GM12872 (cell line): ENCODE results near the gene ACTA1.

Source experiments
- TF ChIP-seq, protein P1 (sequence below): IDR thresholded peaks from 3 replicates; pipeline ENCODE4 v1.5.1; 2011; ENCODE audit warnings: low read depth, mild to moderate bottlenecking, low read length, moderate library complexity; ENCODE audit not compliant: insufficient read depth

Gene ACTA1

DNA sequence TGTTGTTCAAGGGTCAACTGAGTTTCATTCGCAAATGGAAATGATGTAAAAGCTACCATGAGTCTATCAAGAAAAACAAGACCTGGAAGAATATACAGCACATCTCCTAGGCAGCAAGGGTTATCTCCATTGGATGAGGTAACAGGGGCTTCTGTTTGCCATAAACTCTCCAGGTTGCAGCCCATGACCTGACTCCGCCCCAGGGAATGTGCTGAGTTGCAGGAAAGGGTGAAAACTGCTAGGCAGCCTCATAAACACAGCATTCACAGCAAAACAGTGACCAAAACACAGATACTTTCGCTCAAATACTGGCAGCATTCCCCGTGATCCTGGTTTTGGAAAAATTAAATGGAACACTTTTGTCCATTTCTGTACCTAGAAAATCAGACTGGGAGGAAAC lies 20.2 kb upstream of the ACTA1 start:
- TF ChIP-seq, protein P1, sequence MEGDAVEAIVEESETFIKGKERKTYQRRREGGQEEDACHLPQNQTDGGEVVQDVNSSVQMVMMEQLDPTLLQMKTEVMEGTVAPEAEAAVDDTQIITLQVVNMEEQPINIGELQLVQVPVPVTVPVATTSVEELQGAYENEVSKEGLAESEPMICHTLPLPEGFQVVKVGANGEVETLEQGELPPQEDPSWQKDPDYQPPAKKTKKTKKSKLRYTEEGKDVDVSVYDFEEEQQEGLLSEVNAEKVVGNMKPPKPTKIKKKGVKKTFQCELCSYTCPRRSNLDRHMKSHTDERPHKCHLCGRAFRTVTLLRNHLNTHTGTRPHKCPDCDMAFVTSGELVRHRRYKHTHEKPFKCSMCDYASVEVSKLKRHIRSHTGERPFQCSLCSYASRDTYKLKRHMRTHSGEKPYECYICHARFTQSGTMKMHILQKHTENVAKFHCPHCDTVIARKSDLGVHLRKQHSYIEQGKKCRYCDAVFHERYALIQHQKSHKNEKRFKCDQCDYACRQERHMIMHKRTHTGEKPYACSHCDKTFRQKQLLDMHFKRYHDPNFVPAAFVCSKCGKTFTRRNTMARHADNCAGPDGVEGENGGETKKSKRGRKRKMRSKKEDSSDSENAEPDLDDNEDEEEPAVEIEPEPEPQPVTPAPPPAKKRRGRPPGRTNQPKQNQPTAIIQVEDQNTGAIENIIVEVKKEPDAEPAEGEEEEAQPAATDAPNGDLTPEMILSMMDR, result no peak

DNA sequence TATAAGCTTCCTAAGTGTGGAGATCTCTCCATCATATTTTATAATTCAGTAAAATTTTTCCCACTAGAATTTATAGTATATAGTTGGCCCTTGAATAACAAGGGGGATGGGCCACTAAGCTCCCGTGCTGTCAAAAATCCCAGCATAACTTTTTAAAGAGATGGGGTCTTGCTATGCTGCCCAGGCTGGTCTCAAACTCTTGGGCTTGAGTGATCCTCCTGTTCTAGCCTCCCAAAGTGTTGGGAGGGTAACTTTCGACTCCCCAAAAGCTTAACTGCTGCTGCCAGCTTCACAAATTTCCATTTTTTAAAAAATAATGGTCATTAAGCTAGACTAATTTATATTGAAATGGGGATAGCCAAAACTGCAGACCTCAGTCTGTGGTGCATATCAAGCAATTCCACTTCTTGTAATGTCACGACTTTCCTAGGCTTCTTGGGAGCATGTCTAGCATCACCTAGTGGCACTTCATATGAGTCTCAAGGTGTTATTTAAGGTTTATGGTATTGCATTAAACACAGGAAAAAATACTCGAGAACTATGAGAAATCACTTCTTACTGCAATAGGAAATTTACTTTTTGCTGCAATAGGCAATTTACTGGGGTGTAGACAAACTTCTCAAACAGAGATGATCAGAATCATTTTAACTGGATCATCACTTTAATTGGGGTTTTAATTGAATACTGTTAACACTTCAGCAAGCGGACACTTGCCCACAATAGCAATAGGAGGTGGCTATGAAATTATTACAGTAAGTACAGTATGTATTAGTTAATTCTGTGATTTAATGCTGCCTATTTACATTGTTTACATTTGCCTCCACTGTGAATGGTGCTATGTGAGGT lies 19.3 kb upstream of the ACTA1 start:
- TF ChIP-seq, protein P1, result peak; percentile 68

DNA sequence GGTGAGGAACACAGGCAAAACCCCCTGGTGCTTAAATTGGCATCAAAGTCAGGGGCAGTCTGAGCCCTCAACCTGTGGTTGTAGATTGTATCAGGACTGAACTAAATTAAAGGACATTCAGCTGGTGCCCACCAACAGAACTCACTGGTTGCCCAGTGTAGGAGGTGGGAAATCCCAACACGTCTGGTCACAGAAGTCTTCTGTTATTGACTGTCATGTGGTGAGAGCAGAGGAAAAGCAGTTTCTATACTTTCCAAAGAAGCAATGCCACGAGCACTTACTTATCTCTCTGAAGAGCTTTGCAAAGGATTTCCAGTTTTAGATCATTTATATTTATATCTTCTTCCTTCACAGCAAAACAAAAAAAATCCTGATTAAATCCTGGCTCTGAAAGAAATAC lies 15.0 kb upstream of the ACTA1 start:
- TF ChIP-seq, protein P1, result no peak

DNA sequence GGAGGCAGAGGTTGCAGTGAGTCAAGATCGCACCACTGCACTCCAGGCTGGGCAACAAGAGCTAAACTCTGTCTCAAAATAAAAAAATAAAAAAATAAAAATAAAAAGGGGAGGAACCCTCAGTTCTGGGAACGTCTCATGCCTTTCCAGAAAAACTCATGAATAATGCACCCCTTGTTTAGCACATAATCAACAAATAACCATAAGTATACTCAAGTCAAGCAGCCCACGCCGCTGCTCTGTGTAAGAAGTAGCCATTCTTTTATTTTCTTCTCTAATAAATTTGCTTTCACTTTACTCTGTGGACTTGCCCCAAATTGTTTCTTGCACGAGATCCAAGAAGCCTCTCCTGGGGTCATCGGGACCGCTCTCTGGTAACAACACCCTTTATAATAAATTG lies 14.5 kb upstream of the ACTA1 start:
- TF ChIP-seq, protein P1, result no peak

DNA sequence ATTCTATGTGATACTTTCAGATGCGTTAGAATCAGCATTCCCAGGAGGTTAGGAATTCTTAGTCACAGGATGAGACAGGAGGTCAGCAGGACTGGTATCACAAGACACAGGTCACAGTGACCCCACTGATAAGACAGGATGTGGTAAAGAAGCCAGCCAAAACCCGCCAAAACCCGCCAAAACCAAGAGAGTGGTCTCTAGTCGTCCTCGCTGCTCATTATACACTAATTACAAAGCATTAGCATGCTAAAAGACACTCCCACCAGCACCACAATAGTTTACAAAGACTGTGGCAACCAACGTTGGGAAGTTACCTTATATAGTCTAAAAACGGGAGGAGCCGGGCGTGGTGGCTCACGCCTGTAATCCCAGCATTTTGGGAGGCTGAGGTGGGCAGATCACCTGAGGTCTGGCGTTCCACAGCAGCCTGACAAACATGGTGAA lies 13.9 kb upstream of the ACTA1 start:
- TF ChIP-seq, protein P1, result no peak

DNA sequence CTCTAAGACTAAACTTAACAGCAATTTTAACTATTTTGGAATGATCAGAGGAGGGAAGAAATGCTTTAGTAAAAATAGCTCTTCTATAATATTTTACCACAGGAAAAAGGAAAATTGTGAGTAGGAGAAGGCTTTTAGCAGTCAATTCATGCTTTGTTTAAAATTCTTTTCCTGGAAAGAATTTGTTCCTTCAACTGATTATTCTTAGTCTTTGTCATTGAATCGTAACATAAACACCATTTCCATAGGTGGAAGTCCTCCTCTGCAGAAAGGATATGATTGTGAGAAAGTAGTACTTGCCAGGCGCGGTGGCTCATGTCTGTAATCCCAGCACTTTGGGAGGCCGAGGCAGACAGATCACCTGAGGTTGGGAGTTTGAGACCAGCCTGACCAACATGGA lies 11.9 kb upstream of the ACTA1 start:
- TF ChIP-seq, protein P1, result no peak

DNA sequence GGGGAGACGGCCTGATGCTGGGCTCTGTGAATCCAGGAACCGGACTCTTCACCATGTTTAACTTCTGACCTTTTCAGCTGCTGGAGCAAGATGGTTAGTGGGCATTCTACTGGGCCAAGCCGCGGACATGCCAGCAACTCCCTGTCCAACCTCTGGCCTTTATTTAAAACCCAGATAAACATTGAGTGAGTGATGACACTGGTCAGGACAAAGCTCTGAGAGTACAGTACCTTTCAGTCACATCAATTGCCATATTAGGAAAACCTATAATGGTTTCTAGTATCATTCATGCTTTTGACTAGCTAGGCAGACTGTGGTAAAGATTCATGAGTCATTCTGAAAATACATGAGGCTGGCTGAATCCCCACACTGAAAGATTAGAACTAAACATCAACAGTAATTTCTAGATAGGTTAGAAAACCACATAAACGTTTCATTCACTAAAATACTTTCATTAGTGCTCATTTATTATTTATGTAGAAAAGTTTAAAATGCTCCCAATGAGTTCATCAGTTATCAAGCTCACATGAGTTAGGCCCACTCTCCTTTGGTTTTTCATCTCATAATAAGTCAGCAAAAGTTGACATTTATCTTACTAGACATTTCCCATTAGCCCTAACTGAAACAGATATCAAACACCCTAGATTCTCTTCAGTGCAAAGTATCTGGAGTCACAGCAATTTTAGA lies 7.1 kb upstream of the ACTA1 start:
- TF ChIP-seq, protein P1, result no peak
